Right lung (tissue), 5 donors: ENCODE measurements around the gene CROCC. TPM values are rescaled to one million over a fixed set of nuclear protein-coding genes. Genes with fewer than 3 reads are reported as not detected.
"Not testable (repeated sequence)": the region's sequence is repeated elsewhere in the genome, so short reads cannot be mapped to it uniquely, and the experiment has no call there.

Experiments used
- DNase-seq, 2 donors: peaks; one replicate each; pipeline ENCODE4 v3.0.0-alpha.2; 2013
- polyA plus RNA-seq, 5 donors: library from polyadenylated mRNA; unstranded; fragments of 120-200 nt; gene quantifications; one replicate each; pipeline versions ENCODE4 v1.2.1 to v1.2.3, GENCODE V29; 2013; ENCODE audit warnings: inconsistent platforms in 1 of 5, low replicate concordance in 1 of 5; ENCODE audit not compliant: insufficient read length in 5 of 5, insufficient read depth in 1 of 5

Gene CROCC
- polyA plus RNA-seq, 5 donors = 35.2 to 71.3 (median 54.3) TPM

DNA sequence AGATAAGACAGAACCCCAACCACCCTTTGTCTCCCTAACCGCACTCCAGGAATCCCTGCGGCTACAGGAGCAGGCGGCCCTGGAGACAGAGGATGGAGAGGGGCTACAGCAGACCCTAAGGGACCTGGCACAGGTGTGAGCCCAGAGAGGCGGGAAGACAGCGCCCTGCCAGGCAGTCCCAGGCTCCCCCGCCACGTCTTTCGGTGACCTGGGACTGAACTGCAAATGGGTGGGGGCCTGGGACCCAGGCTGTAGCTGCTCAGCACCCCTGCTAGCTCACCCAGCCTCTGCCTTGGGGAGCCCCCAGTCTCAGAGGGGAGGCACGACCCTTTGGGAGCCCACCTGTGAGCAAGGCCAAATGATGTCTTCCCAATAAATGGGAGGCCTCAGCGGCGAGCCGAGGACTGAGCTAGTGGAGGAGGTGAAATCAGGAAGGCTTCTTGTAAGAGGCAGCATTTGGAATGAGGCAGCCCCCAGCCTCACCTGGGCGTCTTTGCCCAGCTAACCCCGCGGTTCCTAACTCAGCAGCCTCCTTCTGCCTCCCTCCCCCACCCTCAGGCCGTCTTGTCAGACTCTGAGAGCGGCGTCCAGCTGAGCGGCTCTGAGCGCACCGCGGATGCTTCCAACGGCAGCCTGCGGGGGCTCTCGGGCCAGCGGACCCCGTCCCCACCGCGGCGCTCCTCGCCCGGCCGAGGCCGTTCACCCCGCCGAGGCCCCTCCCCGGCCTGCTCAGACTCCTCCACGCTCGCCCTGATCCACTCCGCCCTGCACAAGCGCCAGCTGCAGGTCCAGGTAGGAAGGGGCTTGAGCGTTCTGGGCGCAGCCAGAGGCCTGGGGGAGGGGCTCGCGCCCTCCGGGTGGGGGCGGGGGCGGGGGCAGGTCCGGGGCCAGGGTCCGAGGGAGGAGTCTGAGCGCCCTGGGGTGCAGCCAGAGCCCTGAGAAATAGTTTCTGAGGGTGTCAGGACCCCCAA is 16.9 kb downstream of the CROCC start:
- DNase-seq = no peak

DNA sequence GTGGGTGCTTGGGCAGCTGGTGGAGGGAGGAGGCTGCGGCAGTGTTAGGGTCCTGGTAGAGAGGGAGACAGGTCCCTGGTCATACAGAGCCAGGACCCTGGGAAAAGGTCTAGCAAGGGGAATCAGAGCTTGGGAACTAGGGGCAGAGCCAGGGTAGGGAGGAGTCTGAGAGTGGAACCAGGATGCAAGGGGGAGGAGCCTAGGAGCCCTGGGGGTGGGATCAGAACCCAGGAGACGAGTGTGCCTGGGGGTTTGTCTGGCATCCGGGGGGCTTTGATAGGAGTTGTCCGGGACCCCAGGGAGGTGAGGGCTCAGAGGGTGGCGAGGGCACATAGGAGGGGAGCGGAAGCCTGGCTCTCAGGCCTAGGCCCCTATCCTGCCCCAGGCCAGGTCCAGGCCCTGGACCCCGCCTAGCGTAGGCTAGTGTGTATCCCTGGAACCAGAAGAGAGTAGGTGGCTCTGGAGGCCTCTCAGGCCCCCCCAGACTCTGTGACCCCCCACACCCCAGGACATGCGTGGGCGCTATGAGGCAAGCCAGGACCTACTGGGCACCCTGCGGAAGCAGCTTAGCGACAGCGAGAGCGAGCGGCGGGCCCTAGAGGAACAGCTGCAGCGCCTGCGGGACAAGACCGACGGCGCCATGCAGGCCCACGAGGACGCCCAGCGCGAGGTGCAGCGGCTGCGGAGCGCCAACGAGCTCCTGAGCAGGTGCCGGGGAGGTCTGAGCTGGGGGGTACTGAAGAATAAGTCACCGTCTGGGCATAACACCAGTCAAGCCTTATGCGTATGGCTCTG is 17.9 kb downstream of the CROCC start:
- not testable (repeated sequence) for DNase-seq

DNA sequence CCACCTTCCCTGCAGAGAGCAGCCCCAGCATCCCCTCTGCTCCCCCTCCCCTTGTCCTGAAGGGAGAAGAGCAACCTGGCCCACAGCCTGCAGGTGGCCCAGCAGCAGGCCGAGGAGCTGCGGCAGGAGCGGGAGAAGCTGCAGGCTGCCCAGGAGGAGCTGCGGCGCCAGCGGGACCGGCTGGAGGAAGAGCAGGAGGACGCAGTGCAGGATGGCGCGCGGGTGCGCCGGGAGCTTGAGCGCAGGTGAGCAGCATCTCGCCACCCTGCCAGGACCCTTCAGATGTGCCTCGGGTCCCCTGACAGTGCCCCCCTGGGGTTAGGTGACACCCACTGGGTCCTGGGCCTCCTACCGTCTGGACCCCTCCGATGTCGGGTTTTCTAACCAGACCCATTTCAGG is 22.3 kb downstream of the CROCC start:
- DNase-seq = no peak

DNA sequence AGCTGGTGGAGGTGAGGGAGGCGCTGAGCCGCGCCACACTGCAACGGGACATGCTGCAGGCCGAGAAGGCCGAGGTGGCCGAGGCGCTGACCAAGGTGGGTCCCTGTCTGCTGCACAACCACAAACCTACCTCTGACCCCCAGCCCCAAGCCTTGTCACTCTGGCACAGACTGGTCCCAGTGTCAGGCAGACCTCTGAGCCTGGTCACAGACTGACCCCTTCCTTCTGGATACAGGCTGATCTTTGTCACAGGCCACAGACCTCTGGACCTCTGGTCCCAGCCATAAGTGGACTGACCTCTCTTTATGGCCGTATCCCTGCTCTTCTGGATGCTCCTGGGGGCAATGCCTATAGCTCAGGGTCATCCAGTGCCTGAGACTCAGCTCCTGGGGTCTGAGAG is 23.8 kb downstream of the CROCC start:
- DNase-seq = not testable (repeated sequence)

DNA sequence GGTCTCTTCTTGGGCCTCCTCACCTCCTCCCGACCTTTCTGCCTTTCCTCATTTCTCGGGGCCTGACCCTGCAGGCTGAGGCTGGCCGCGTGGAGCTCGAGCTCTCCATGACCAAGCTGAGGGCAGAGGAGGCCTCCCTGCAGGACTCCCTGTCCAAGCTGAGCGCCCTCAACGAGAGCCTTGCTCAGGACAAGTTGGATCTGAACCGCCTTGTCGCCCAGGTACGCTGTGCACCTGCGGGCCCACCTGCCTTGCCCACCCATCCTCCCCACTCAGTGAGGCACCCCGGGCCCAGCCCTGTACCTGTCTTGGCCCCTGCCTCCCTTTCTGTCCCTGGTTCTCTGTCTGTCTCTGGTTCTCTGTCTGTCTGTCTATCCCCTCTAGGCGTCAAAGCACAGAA is 24.5 kb downstream of the CROCC start:
- DNase-seq = not testable (repeated sequence)

DNA sequence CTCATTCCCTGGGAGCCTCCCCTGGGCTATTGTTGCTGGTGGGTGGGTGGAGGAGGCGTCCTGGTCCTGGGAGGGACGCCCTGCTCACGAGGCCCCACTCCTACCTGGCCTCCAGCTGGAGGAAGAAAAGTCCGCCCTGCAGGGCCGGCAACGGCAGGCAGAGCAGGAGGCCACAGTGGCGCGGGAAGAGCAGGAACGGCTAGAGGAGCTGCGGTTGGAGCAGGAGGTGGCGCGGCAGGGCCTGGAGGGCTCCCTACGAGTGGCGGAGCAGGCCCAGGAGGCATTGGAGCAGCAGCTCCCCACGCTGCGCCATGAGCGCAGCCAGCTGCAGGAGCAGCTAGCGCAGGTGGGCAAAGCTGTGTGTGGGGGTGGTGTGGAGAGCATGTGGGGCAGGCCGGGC is 24.9 kb downstream of the CROCC start:
- no peak for DNase-seq

DNA sequence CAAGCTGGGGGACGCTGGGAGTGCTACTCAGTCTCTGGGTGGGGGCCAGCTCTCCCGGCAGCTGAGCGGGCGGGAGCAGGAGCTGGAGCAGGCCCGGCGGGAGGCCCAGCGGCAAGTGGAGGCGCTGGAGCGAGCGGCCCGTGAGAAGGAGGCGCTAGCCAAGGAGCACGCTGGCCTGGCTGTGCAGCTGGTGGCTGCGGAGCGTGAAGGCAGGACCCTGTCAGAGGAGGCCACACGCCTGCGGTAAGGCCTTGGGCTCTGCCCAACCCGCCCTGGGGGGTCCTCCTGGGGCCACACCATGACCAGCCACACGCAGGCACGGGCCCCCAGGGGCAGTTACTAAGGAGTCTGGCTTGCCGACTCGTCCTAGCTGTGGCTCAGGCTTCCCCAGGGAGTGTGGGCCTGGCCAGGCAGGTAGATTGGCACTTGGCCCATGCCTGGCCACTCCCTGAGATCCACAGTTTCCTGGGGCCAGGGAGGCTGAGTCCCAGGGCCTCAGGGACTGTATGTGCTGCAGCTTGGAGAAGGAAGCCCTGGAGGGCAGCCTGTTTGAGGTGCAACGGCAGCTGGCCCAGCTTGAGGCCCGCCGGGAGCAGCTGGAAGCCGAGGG is 26.7 kb downstream of the CROCC start:
- not testable (repeated sequence) for DNase-seq

DNA sequence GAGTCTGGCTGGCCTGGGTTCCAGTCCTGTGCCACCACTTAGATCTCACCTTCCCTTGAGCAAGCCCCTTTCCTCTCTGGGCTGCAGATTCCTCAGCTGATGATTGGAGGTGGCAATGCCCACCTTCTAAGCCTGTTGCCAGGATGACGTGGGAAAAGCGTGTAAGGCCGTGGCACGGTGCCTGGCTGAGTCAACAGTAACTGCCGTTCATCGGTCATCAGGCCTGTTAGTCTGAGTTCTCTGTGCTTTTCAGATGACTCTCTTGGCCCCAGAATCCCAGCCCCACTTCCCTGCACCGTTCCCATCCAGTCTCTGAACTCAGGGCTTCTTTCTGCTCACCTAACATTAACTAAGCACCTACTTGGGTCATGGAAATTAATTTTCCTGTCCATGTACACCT is 27.3 kb downstream of the CROCC start:
- DNase-seq = not testable (repeated sequence)

DNA sequence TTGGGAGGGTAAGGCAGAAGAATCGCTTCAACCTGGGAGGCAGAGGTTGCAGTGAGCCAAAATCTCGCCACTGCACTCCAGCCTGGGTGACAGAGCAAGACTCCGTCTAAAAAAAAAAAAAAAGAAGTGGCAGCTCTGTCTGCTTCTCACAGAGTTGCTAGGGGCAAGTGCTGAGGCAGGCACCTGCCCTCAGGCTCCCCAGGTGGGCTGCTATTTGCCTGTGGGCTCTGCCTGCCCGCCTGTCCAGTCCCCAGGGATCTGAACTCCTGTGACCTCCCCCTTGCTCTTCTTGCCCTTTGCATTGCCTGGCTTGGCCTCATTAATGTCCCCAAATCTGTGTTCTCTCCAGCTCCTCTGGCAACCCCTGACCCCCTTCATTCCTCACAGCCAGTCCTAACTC is 30.6 kb downstream of the CROCC start:
- DNase-seq = not testable (repeated sequence)

DNA sequence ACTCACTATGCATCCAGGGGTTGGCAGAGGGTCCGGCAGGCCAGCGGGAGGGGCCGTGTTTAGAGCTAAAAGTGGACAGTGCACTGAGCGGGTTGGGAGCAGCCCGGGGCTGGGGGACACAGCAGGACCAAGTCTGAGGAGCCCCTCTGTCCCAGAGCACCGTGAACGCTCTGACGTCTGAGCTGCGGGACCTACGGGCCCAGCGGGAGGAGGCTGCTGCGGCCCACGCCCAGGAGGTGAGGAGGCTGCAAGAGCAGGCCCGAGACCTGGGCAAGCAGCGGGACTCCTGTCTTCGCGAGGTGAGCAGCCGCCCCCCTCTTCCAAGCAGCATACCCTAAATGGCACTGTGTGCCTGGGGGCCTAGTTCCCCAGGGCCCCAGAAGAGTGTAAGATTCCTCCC is 32.8 kb downstream of the CROCC start:
- DNase-seq = no peak

DNA sequence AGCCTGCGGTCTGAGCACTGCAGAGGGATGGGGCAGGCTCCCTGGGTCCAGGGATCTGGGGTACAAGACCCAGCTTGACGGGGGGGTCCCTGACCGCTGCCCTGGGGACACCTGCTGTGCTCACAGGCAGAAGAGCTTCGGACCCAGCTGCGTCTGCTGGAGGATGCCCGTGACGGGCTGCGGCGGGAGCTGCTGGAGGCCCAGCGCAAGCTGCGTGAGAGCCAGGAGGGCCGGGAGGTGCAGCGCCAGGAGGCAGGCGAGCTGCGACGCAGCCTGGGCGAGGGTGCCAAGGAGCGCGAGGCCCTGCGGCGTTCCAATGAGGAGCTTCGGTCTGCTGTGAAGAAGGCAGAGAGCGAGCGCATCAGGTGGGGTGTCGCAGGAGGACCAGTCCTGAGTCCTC is 33.5 kb downstream of the CROCC start:
- DNase-seq = no peak

DNA sequence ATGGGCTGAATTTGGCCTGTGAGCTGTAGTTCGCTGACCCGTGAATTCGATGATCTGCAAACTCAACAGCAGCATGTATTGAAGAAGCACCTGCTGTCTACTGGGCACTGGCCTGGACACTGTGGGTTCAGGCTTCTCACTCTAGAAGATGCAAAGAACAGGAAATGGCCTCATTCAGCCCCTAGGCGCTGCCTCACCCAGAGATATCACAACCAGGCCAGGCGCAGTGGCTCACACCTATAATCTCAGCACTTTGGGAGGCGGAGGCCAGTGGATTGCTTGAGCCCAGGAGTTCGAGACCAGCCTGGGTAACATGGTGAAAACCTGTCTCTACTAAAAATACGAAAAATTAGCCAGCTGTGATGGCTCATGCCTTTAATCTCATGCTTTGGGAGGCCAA is 35.0 kb downstream of the CROCC start:
- DNase-seq = no peak

DNA sequence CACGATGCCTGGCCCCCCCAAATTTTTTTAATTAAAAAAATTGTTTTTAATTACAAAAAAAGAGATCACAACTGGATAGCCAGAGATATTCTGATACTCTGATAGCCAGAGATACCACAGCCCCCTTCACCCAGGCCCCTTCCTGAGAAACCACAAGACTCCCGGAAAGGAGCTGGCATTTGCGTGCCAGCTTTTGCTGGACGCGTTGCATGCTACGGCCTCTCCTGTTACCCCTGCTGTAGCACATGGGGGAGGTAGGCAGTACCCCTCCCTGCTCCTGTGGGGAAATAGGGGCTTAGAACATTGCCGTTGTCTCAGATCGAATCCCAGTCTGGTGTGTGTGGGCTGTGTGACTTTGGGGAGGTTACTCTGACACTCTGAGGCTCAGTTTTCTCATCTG is 36.0 kb downstream of the CROCC start:
- DNase-seq = no peak

DNA sequence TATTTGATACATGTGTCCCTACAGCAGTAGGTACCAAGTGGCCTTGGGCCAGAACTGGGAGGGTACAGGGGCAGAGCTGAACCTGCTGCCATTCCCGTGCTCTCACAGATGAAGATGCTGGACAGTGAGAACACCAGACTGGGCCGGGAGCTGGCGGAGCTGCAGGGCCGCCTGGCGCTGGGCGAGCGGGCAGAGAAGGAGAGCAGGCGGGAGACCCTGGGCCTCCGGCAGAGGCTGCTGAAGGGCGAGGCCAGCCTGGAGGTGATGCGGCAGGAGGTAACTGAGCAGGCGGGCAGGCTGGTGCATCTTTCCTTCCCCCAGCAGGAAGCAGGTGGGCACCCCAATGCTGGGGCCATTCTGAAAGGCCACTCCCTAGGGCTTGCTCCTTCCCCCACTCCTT is 36.7 kb downstream of the CROCC start:
- DNase-seq = no peak

DNA sequence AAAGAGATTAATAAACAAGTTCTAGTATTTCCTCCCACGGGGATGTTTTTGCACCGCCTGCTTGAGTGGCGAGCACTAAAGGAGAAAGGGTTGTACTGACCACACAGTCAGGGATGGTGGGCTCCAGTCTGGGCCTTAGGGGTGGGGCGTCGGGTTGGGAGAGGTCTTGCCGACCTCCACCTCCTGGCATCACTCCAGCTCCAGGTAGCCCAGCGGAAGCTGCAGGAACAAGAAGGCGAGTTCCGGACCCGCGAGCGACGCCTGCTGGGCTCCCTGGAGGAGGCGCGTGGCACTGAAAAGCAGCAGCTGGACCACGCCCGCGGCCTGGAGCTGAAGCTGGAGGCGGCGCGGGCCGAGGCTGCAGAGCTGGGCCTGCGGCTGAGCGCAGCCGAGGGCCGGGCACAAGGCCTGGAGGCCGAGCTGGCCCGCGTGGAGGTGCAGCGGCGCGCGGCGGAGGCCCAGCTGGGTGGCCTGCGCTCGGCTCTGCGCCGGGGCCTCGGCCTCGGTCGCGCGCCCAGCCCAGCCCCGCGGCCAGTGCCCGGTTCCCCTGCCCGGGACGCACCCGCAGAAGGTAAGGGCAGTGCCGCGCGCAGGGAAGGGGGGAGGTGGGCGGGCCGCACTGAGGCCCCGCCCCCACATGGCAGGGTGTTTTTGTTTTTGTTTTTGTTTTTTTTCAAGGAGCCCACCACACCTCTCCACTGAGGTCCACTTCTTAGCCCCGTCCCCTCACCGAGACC is 39.0 kb downstream of the CROCC start:
- DNase-seq = peak in 1 of 2 donors; percentile 71

DNA sequence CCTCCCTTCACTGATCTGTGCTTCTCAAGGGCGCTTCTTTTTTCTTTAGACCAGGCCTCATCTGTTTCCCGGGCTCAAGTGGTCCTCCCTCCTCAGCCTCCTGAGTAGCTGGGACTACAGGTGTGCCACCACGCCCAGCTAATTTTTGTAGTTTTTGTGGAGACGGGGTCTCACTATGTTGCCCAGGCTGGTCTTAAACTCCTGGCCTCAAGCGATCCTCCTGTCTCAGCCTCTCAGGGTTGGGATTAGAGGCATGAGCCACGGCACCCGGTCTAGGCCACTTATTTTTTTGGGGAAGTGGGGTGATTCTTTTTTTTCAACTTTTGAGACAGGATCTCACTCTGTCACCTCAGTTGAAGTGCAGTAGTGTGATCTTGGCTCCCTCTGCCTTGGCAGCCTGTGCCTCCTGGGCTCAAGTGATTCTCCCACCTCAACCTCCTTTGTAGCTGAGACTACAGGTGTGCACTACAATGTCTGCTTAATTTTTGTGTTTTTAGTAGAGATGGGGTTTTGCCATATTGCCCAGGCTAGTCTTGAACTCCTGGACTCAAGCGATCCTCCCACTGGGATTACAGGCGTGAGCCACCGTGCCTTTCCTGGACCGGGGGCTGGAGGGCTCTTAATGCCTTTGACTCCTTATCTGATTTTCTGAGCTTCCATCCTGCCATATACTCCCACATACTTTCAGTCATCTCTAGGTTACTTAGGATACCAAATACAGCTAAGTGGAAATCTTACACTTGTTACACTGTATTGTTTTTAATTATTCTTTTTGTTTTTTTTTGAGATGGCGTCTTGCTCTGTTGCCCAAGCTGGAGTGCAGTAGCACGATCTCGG is 39.8 kb downstream of the CROCC start:
- no peak for DNase-seq

DNA sequence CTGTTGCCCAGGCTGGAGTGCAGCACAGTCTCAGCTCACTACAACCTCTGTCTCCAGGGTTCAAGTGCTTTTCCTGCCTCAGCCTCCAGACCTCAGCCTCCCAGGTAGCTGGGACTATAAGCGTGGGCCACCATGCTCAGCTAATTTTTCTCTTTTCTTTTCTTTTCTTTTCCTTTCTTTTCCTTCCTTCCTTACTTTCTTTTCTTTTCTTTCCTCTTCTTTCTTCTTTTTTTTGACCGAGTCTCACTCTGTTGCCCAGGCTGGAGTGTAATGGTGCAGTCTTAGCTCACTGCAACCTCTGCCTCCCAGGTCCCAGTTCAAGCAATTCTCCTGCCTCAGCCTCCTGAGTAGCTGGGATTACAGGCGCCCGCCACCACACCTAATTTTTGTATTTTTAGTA is 42.4 kb downstream of the CROCC start:
- DNase-seq = not testable (repeated sequence)

DNA sequence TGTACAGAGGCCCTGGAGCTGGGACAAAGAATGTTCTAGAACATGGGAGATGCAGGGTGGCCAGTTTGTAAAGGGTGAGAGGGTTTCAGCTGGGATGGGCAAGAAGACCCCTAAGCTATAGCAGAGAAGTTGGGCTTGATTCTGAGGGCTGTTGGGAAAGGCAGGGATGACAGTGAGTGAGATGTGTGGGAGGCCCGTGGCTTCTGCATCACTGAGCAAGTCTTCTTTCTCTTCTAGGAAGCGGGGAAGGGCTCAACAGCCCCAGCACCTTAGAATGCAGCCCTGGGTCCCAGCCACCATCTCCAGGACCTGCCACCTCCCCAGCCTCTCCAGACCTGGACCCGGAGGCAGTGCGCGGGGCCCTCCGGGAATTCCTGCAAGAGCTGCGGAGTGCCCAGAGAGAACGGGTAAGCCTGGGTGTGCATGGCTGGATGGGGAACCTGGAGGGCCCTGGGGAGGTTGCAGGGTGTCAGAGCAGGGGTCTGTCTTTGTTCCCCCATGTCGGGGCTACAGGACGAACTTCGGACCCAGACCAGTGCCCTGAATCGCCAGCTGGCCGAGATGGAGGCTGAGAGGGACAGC is 43.8 kb downstream of the CROCC start:
- DNase-seq = no peak

DNA sequence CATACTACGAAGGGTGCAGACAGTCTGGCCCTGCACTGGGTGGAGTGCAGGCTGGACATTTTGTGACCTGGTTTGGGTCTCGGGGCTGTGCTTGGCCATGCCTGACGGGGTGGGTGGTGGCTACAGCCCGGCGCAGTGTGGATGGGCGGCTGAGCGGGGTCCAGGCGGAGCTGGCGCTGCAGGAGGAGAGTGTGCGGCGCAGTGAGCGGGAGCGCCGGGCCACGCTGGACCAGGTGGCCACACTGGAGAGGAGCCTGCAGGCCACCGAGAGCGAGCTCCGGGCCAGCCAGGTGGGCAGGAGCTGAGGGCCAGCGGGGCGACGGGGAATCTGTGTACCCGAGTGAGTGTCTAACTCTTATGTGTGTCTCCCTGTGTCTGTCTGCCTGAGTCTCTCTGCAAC is 44.6 kb downstream of the CROCC start:
- no peak for DNase-seq

DNA sequence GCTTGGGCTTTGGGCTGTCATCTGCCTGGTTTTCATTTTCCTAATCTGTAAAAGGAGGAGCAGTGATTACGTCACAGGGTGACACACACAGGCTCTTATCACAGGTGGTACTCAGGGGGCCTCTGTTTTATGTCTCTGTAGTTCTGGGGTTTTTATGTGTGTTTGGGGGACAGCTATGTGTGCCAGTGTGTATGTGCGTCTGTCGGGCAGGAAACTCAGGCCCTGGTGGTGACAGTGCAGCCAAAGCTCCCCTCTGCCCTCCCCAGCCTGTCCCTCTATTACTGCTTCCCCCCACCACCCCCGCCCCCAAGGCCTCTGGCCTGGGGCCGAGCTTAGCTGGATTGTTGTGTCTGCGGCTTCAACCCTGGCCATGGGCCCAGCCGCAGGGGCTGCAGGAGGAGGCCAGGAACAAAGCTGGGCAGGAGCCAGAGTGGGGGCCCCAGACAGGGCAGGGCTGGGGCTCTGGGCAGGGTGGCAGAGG is 45.4 kb downstream of the CROCC start:
- peak; percentile 87 to 89 for DNase-seq
